HG03342 (cell line): ENCODE results near the gene HEXD.

Experiments used
- ATAC-seq: cut with Tn5 transposase; IDR thresholded peaks from one replicate; pipeline ENCODE4 v1.9.1; 2021; ENCODE audit warnings: mild to moderate bottlenecking, moderate library complexity; ENCODE audit not compliant: unreplicated experiment

Gene HEXD

GRCh38 chr17:82414548-82415281, 3.4 kb upstream of the HEXD start:
- ATAC-seq = no peak

- ATAC-seq = no peak
Measured at GRCh38 chr17:82415336-82415735, 2.8 kb upstream of the HEXD start.

- no peak for ATAC-seq
Measured at GRCh38 chr17:82415786-82416185, 2.4 kb upstream of the HEXD start.

- no peak for ATAC-seq
Measured at GRCh38 chr17:82416264-82416663, 1.9 kb upstream of the HEXD start.

GRCh38 chr17:82416771-82417170, 1.4 kb upstream of the HEXD start:
- ATAC-seq = no peak

GRCh38 chr17:82419540-82419939, 1.4 kb downstream of the HEXD start:
- ATAC-seq = no peak

- ATAC-seq = no peak
Measured at GRCh38 chr17:82424001-82424862, 6.1 kb downstream of the HEXD start.

GRCh38 chr17:82424863-82425159, 6.7 kb downstream of the HEXD start:
- ATAC-seq = no peak

GRCh38 chr17:82428546-82428945, 10.4 kb downstream of the HEXD start:
- ATAC-seq = no peak

- ATAC-seq = no peak
Measured at GRCh38 chr17:82429824-82430223, 11.7 kb downstream of the HEXD start.

GRCh38 chr17:82432017-82432416, 13.9 kb downstream of the HEXD start:
- ATAC-seq = no peak

GRCh38 chr17:82433560-82434215, 15.5 kb downstream of the HEXD start:
- ATAC-seq = no peak

GRCh38 chr17:82434216-82434565, 16.0 kb downstream of the HEXD start:
- no peak for ATAC-seq

GRCh38 chr17:82435103-82435502, 17.0 kb downstream of the HEXD start:
- no peak for ATAC-seq

GRCh38 chr17:82435601-82436583, 17.7 kb downstream of the HEXD start:
- ATAC-seq = no peak

- ATAC-seq = no peak
Measured at GRCh38 chr17:82436601-82437324, 18.6 kb downstream of the HEXD start.

GRCh38 chr17:82437325-82437668, 19.1 kb downstream of the HEXD start:
- ATAC-seq = no peak

GRCh38 chr17:82438401-82439193, 20.4 kb downstream of the HEXD start:
- no peak for ATAC-seq

- ATAC-seq = no peak
Measured at GRCh38 chr17:82439194-82439828, 21.2 kb downstream of the HEXD start.
